ENCODE results near the gene NKX6-1. TPM values are rescaled to one million over a fixed set of nuclear protein-coding genes. Genes with fewer than 3 reads are reported as not detected.

The NKX6-1 gene
- total RNA-seq, 1 donor from 2014 or later: not detected

GRCh38 chr4:84492737-84493091, 6.4 kb downstream of the NKX6-1 start:
- DNase-seq: no peak
- H3K27me3 Mint-ChIP-seq: peaks cover 73% of the 10 kb centered on the region
- peaks cover 6% of the 10 kb centered on the region for H3K9me3 Mint-ChIP-seq
- no peak overlapping the region for H3K27ac Mint-ChIP-seq
- intact Hi-C loops (cut with micrococcal nuclease): no loop called here
- ChIA-PET POLR2A (no interaction called here), CTCF (no interaction called here)
- ATAC-seq (ENCODE audit: low read depth): no peak
- peaks cover 12% of the 10 kb centered on the region for H3K4me1 Mint-ChIP-seq
- no peak overlapping the region for H3K4me3 Mint-ChIP-seq
- H3K36me3 Mint-ChIP-seq (ENCODE audit: low read depth): peaks cover 2% of the 10 kb centered on the region
- TF ChIP-seq CTCF (IDR thresholded peaks at IDR 0.05): no peak

GRCh38 chr4:84492290-84492689, 6.8 kb downstream of the NKX6-1 start:
- ATAC-seq (ENCODE audit: low read depth): no peak
- no peak overlapping the region for H3K27ac Mint-ChIP-seq

GRCh38 chr4:84491481-84491880, 7.6 kb downstream of the NKX6-1 start:
- intact Hi-C loops (cut with micrococcal nuclease): no loop called here
- CTCF ChIA-PET: no interaction called here
- POLR2A ChIA-PET: no interaction called here
- peaks cover 2% of the 10 kb centered on the region for H3K36me3 Mint-ChIP-seq (ENCODE audit: low read depth)
- peaks cover 6% of the 10 kb centered on the region for H3K9me3 Mint-ChIP-seq
- peaks cover 73% of the 10 kb centered on the region for H3K27me3 Mint-ChIP-seq
- DNase-seq (no peak), ATAC-seq (ENCODE audit: low read depth) (no peak)
- peaks cover 6% of the 10 kb centered on the region for H3K4me1 Mint-ChIP-seq
- TF ChIP-seq CTCF (IDR thresholded peaks at IDR 0.05): no peak
- no peak overlapping the region for H3K27ac Mint-ChIP-seq
- no peak overlapping the region for H3K4me3 Mint-ChIP-seq

More at GRCh38 chr4:84492290-84492689, 6.8 kb downstream of the NKX6-1 start:
- TF ChIP-seq CTCF (IDR thresholded peaks at IDR 0.05): no peak
- ChIA-PET POLR2A (no interaction called here), CTCF (no interaction called here)
- Mint-ChIP-seq H3K36me3 (ENCODE audit: low read depth) (peaks cover 2% of the 10 kb centered on the region), H3K4me3 (no peak overlapping the region), H3K9me3 (peaks cover 6% of the 10 kb centered on the region), H3K4me1 (peaks cover 12% of the 10 kb centered on the region), H3K27me3 (peaks cover 75% of the 10 kb centered on the region)
- no peak for DNase-seq
- intact Hi-C loops (cut with micrococcal nuclease): no loop called here

- Mint-ChIP-seq H3K9me3 (peaks cover 5% of the 10 kb centered on the region), H3K27ac (no peak overlapping the region), H3K36me3 (ENCODE audit: low read depth) (peaks cover 2% of the 10 kb centered on the region), H3K27me3 (peaks cover 72% of the 10 kb centered on the region), H3K4me1 (peaks cover 6% of the 10 kb centered on the region), H3K4me3 (no peak overlapping the region)
- POLR2A ChIA-PET: no interaction called here
- intact Hi-C loops (cut with micrococcal nuclease): no loop called here
- no peak for TF ChIP-seq CTCF (IDR thresholded peaks at IDR 0.05)
- DNase-seq (no peak), ATAC-seq (ENCODE audit: low read depth) (no peak)
- CTCF ChIA-PET: no interaction called here
These were observed 8.4 kb downstream of the NKX6-1 start for GRCh38 chr4:84490663-84491062.

- ATAC-seq (ENCODE audit: low read depth) (no peak), DNase-seq (no peak)
- intact Hi-C loops (cut with micrococcal nuclease): no loop called here
- no peak for TF ChIP-seq CTCF (IDR thresholded peaks at IDR 0.05)
- ChIA-PET POLR2A (no interaction called here), CTCF (no interaction called here)
- H3K9me3 Mint-ChIP-seq: peaks cover 4% of the 10 kb centered on the region
- H3K27ac Mint-ChIP-seq: no peak overlapping the region
- H3K36me3 Mint-ChIP-seq (ENCODE audit: low read depth): no peaks in the 10 kb centered on the region
- H3K4me3 Mint-ChIP-seq: no peak overlapping the region
- H3K27me3 Mint-ChIP-seq: peaks cover 74% of the 10 kb centered on the region
- H3K4me1 Mint-ChIP-seq: peaks cover 5% of the 10 kb centered on the region
These were observed 14.9 kb downstream of the NKX6-1 start for GRCh38 chr4:84484236-84484635.
